Left ventricle myocardium superior (tissue), 1 donor: ENCODE data around the gene NT5C1B. TPM values are rescaled to one million over a fixed set of nuclear protein-coding genes. Genes with fewer than 3 reads are reported as not detected.

Experiments used
- ATAC-seq: fragments of 200-7000 bp; cut with Tn5 transposase; one replicate; pipeline ENCODE4 v1.9.1; 2020; ENCODE audit warnings: mild to moderate bottlenecking, moderate library complexity
- DNase-seq: peaks from one replicate; pipeline ENCODE4 v3.0.0-alpha.2; 2020
- intact Hi-C: fragments of 100-400 bp; cut with micrococcal nuclease; formaldehyde crosslinking; loops from one replicate; pipeline ENCODE4 v1.11.0; 2022
- total RNA-seq: library from RNA; stranded (reverse); fragmentation: NEBNext Ultra II Directional; extraction: Animal tissue kit (Norgen Biotek cat#: 25700); gene quantifications from one replicate; pipeline ENCODE4 v1.2.1, GENCODE V29; 2021
- donor health status: DM: no; HTN: yes; CAD: no; lungs with severe emphysema.

Gene NT5C1B
- total RNA-seq, 1 donor from 2014 or later, result not detected

- peak; percentile 23 for ATAC-seq
- no peak for DNase-seq
- intact Hi-C loops, result no loop called here
Measured at GRCh38 chr2:18559531-18560030, 29.8 kb downstream of the NT5C1B start.

GRCh38 chr2:18558458-18558857 lies 30.9 kb downstream of the NT5C1B start:
- no peak for ATAC-seq
- intact Hi-C loops, result no loop called here
- DNase-seq, result no peak

- DNase-seq, result no peak
- no peak for ATAC-seq
- intact Hi-C loops, result no loop called here
Measured at GRCh38 chr2:18557121-18557520, 32.2 kb downstream of the NT5C1B start.

GRCh38 chr2:18552351-18553077 lies 36.9 kb downstream of the NT5C1B start:
- intact Hi-C loops, result no loop called here
- ATAC-seq, result no peak
- no peak for DNase-seq

GRCh38 chr2:18551623-18552022 lies 37.7 kb downstream of the NT5C1B start:
- intact Hi-C loops, result no loop called here
- no peak for ATAC-seq
- DNase-seq, result no peak

- DNase-seq (no peak), ATAC-seq (no peak)
- intact Hi-C loops, result no loop called here
Measured at GRCh38 chr2:18551169-18551568, 38.2 kb downstream of the NT5C1B start.

GRCh38 chr2:18550433-18550832 lies 38.9 kb downstream of the NT5C1B start:
- intact Hi-C loops, result no loop called here
- peak; percentile 28 for ATAC-seq
- no peak for DNase-seq

GRCh38 chr2:18549083-18549482 lies 40.3 kb downstream of the NT5C1B start:
- no peak for ATAC-seq
- DNase-seq, result no peak
- intact Hi-C loops, result no loop called here

- intact Hi-C loops, result no loop called here
- no peak for DNase-seq
Measured at GRCh38 chr2:18548621-18549020, 40.7 kb downstream of the NT5C1B start.

GRCh38 chr2:18546567-18546966 lies 42.8 kb downstream of the NT5C1B start:
- intact Hi-C loops, result no loop called here
- ATAC-seq, result no peak
- no peak for DNase-seq

More at GRCh38 chr2:18548621-18549020, 40.7 kb downstream of the NT5C1B start:
- no peak for ATAC-seq

GRCh38 chr2:18545384-18545783 lies 44.0 kb downstream of the NT5C1B start:
- DNase-seq, result no peak
- no peak for ATAC-seq
- intact Hi-C loops, result no loop called here

GRCh38 chr2:18544171-18544570 lies 45.2 kb downstream of the NT5C1B start:
- intact Hi-C loops, result no loop called here
- no peak for DNase-seq
- ATAC-seq, result no peak

- no peak for ATAC-seq
- intact Hi-C loops, result no loop called here
Measured at GRCh38 chr2:18540872-18541271, 48.5 kb downstream of the NT5C1B start.

GRCh38 chr2:18536697-18537096 lies 52.7 kb downstream of the NT5C1B start:
- no peak for ATAC-seq
- intact Hi-C loops, result no loop called here
- DNase-seq, result no peak

More at GRCh38 chr2:18540872-18541271, 48.5 kb downstream of the NT5C1B start:
- DNase-seq, result no peak

- intact Hi-C loops, result no loop called here
- DNase-seq, result no peak
- no peak for ATAC-seq
Measured at GRCh38 chr2:18536100-18536499, 53.3 kb downstream of the NT5C1B start.

GRCh38 chr2:18531194-18531593 lies 58.2 kb downstream of the NT5C1B start:
- no peak for ATAC-seq
- DNase-seq, result no peak
- intact Hi-C loops, result no loop called here

- DNase-seq (no peak), ATAC-seq (no peak)
- intact Hi-C loops, result loop anchor here (10.0 kb wide), 1 partner anchor 217 kb away; no protein-coding TSS in a partner anchor
Measured at GRCh38 chr2:18527822-18528221, 61.5 kb downstream of the NT5C1B start.

- DNase-seq, result no peak
- ATAC-seq, result no peak
- intact Hi-C loops, result loop anchor here (10.0 kb wide), 1 partner anchor 217 kb away; no protein-coding TSS in a partner anchor
Measured at GRCh38 chr2:18527326-18527725, 62.0 kb downstream of the NT5C1B start.

- intact Hi-C loops, result loop anchor here (10.0 kb wide), 1 partner anchor 218 kb away; no protein-coding TSS in a partner anchor
- ATAC-seq (peak; percentile 26), DNase-seq (no peak)
Measured at GRCh38 chr2:18526429-18526828, 62.9 kb downstream of the NT5C1B start.

GRCh38 chr2:18525852-18526251 lies 63.5 kb downstream of the NT5C1B start:
- intact Hi-C loops, result loop anchor here (10.0 kb wide), 1 partner anchor 219 kb away; no protein-coding TSS in a partner anchor
- ATAC-seq (peak; percentile 7), DNase-seq (no peak)

GRCh38 chr2:18525236-18525635 lies 64.1 kb downstream of the NT5C1B start:
- peak; percentile 74 for DNase-seq
- intact Hi-C loops, result loop anchor here (10.0 kb wide), 1 partner anchor 220 kb away; no protein-coding TSS in a partner anchor
- peak; percentile 89 for ATAC-seq
